Heart left ventricle (tissue), 16 donors: ENCODE data around the gene NELL1. TPM values are rescaled to one million over a fixed set of nuclear protein-coding genes. Genes with fewer than 3 reads are reported as not detected.

Experiments used
- ATAC-seq, 4 donors: fragments of 200-7000 bp; cut with Tn5 transposase; one replicate each; pipeline ENCODE4 v1.9.1; 2020 to 2022; ENCODE audit warnings: moderate library complexity in 4 of 4, mild to moderate bottlenecking in 3 of 4, moderate number of reproducible peaks in 1 of 4
- DNase-seq, 5 donors: peaks; one replicate each; pipeline ENCODE4 v3.0.0-alpha.2; 2020
- H3K27ac ChIP-seq, 12 donors: fragments of 200-600 bp; sonication (generic) in 4 of 12; one replicate each; pipeline versions ENCODE4 v1.5.0 to v1.8.0; 2016 to 2022; ENCODE audit warnings: mild to moderate bottlenecking in 2 of 12
- H3K27me3 ChIP-seq, 9 donors: fragments of 200-600 bp; sonication (generic) in 2 of 9; one replicate each; pipeline versions ENCODE4 v1.5.1 to v1.8.0; 2016 to 2022; ENCODE audit warnings: mild to moderate bottlenecking in 3 of 9
- H3K36me3 ChIP-seq, 9 donors: fragments of 200-600 bp; sonication (generic) in 2 of 9; one replicate each; pipeline versions ENCODE4 v1.5.0 to v1.8.0; 2018 to 2022; ENCODE audit warnings: mild to moderate bottlenecking in 2 of 9
- H3K4me1 ChIP-seq, 12 donors: fragments of 200-600 bp; sonication (generic) in 4 of 12; one replicate each; pipeline versions ENCODE4 v1.5.0 to v1.8.0; 2016 to 2022; ENCODE audit warnings: mild to moderate bottlenecking in 3 of 12
- H3K4me3 ChIP-seq, 12 donors: fragments of 200-600 bp; sonication (generic) in 4 of 12; one replicate each; pipeline versions ENCODE4 v1.5.0 to v1.8.0; 2017 to 2022; ENCODE audit warnings: mild to moderate bottlenecking in 9 of 12, moderate library complexity in 4 of 12
- H3K9me3 ChIP-seq, 12 donors: fragments of 200-600 bp; sonication (generic) in 4 of 12; one replicate each; pipeline versions ENCODE4 v1.5.0 to v1.8.0; 2016 to 2022; ENCODE audit warnings: mild to moderate bottlenecking in 1 of 12
- POLR2A ChIP-seq, 2 donors: fragments of 450-650 bp; IDR thresholded peaks; one replicate each; pipeline ENCODE4 v1.6.1; 2017; ENCODE audit warnings: antibody characterized with exemption in 2 of 2, mild to moderate bottlenecking in 2 of 2, moderate library complexity in 2 of 2
- WGBS, 4 donors: extraction: QIAGEN DNeasy Blood & Tissue Kit in 2 of 4; methylation state at CpG; one replicate each; pipeline versions ENCODE4 v1.1.5 to v1.1.7; 2013 to 2018; 5-methylcytosine and 5-hydroxymethylcytosine counted together
- intact Hi-C, 10 donors: fragments of 100-400 bp; cut with DNase I; formaldehyde crosslinking; loops; one replicate each; pipeline versions ENCODE4 v1.11.1 to v1.14.2; 2022
- polyA plus RNA-seq, 2 donors: library from polyadenylated mRNA; stranded (reverse); fragments of 200-250 nt; gene quantifications; one replicate each; pipeline ENCODE4 v1.2.3, GENCODE V29; 2013
- total RNA-seq, 9 donors: library from RNA; depleted of rRNA in 2 of 9; stranded (reverse); fragments of >200 nt in 2 of 9; fragmentation: NEBNext Ultra II Directional in 3 of 9; extraction: Animal tissue kit (Norgen Biotek cat#: 25700) in 3 of 9; gene quantifications; one replicate each; pipeline versions ENCODE4 v1.1.0 to v1.2.4, GENCODE V29; 2016 to 2023
- TF ChIP-seq, protein P1 (sequence below), 12 donors: fragments of 200-600 bp; sonication (generic) in 4 of 12; IDR thresholded peaks; one replicate each; pipeline versions ENCODE4 v1.5.0 to v1.8.0; 2018 to 2022; ENCODE audit warnings: antibody characterized with exemption in 12 of 12, mild to moderate bottlenecking in 5 of 12
- donor health status: ischemic (EF 13 %, LVEDD 7.1; RV severe dilation, severe dysfunction).
- donor health status: healthy with polysubstance abuse.
- donor health status: DM: no; HTN: yes; CAD: no.
- donor health status: DM: no; HTN: no; CAD: no.
- donor health status: ischemic (EF 25% LVEDD 6.9; RV normal size, moderate dysfunction).
- donor health status: ischemic (EF 25% LVEDD 5.7; RV mildly dilated, moderate dysfunction).
- donor health status: healthy.
- donor health status: DM: yes; HTN: yes; CAD: no.
- donor health status: ischemic (EF 35%, LVEDD 5.7; RV mildly dilated, moderate dysfunction).
- donor health status: nonischemic (EF 11% LVEDD 7.7; RV severe dilation, severe dysfunction).
- donor health status: DM: yes; HTN: yes; CAD: no.
- donor health status: PGD.
- donor health status: ischemic (EF 29% LVEDD 5.4; RV normal size, mild dysfunction).
- donor health status: nonischemic (EF 23%, LVEDD 6.1; RV moderate dilation, normal function).

NELL1 gene
- total and polyA plus RNA-seq, 11 donors = 1.6 TPM; not detected in 10

DNA sequence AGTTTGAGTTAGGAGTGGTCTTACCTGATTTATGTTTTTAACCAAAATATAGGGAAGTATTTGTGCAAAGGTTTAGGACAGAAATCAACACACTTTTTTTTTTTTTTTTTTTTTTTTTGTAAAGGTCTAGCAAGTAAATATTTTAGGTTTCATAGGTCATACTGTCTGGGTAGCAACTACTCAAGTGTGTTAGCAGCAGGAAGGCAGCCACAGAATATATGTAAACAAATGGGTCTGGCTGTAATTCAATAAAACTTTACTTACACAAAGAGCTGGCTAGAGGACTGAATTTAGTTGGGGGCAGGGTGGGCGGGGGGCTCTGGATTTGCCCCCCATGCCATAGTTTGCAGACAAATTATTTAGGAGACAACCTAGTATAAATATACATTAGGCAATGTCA is 510.4 kb downstream of the NELL1 start:
- TF ChIP-seq POLR2A (IDR thresholded peaks at IDR 0.05) = no peak
- TF ChIP-seq, protein P1, sequence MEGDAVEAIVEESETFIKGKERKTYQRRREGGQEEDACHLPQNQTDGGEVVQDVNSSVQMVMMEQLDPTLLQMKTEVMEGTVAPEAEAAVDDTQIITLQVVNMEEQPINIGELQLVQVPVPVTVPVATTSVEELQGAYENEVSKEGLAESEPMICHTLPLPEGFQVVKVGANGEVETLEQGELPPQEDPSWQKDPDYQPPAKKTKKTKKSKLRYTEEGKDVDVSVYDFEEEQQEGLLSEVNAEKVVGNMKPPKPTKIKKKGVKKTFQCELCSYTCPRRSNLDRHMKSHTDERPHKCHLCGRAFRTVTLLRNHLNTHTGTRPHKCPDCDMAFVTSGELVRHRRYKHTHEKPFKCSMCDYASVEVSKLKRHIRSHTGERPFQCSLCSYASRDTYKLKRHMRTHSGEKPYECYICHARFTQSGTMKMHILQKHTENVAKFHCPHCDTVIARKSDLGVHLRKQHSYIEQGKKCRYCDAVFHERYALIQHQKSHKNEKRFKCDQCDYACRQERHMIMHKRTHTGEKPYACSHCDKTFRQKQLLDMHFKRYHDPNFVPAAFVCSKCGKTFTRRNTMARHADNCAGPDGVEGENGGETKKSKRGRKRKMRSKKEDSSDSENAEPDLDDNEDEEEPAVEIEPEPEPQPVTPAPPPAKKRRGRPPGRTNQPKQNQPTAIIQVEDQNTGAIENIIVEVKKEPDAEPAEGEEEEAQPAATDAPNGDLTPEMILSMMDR (IDR thresholded peaks at IDR 0.05) = no peak
- ATAC-seq = no peak
- Histone ChIP-seq H3K9me3 (no peaks in the 10 kb centered on the region), H3K4me3 (no peak overlapping the region), H3K27ac (no peak overlapping the region), H3K27me3 (no peaks in the 10 kb centered on the region), H3K36me3 (no peaks in the 10 kb centered on the region), H3K4me1 (no peaks in the 10 kb centered on the region)
- no peak for DNase-seq
- intact Hi-C loops = no loop called here
- WGBS, 4 donors = 68 to 89% (median 85%) methylated on average over 1 of the region's 1 CpG

- intact Hi-C loops = no loop called here
- no peak for ATAC-seq
- TF ChIP-seq, protein P1 (IDR thresholded peaks at IDR 0.05) = no peak
- no peak for TF ChIP-seq POLR2A (IDR thresholded peaks at IDR 0.05)
Observed at GRCh38 chr11:21180182-21180581, 510.8 kb downstream of the NELL1 start.

DNA sequence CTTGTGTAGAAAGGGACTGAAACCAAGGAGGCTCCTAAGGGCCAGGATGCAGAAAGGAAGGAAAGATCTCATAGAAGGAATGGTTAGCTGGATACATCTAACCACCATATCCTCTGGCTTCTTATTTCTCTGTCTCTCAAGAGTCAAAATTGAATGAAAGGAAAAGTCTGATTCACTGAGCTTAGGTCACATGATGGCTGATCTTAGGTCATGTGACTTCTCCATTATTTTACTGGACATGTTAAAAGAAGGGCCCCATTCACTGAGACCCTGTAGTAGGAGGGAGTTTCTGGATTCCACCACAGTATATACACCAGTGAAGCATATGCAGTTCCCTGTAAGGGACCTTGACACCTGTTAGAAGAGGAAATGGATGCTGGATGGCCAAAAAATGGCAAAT is 516.6 kb downstream of the NELL1 start:
- DNase-seq (no peak), ATAC-seq (no peak)
- TF ChIP-seq, protein P1 (IDR thresholded peaks at IDR 0.05) = no peak
- TF ChIP-seq POLR2A (IDR thresholded peaks at IDR 0.05) = no peak
- Histone ChIP-seq H3K9me3 (no peaks in the 10 kb centered on the region), H3K27me3 (no peaks in the 10 kb centered on the region), H3K36me3 (no peaks in the 10 kb centered on the region), H3K4me3 (no peak overlapping the region), H3K27ac (no peak overlapping the region), H3K4me1 (no peaks in the 10 kb centered on the region)
- intact Hi-C loops = no loop called here

More at GRCh38 chr11:21180182-21180581, 510.8 kb downstream of the NELL1 start:
- Histone ChIP-seq H3K9me3 (no peaks in the 10 kb centered on the region), H3K4me3 (no peak overlapping the region), H3K4me1 (no peaks in the 10 kb centered on the region), H3K27ac (no peak overlapping the region), H3K36me3 (no peaks in the 10 kb centered on the region), H3K27me3 (no peaks in the 10 kb centered on the region)
- WGBS, 4 donors = 56 to 76% (median 60%) methylated on average over 3 of the region's 3 CpGs
- no peak for DNase-seq

GRCh38 chr11:21190181-21190580 is 520.8 kb downstream of the NELL1 start:
- WGBS, 4 donors = 86 to 90% (median 88%) methylated on average over 3 of the region's 3 CpGs
- intact Hi-C loops = no loop called here
- DNase-seq = no peak
- H3K4me1 ChIP-seq = no peaks in the 10 kb centered on the region
- TF ChIP-seq POLR2A (IDR thresholded peaks at IDR 0.05) = no peak
- no peaks in the 10 kb centered on the region for H3K36me3 ChIP-seq
- no peak for ATAC-seq
- no peak overlapping the region for H3K27ac ChIP-seq
- no peaks in the 10 kb centered on the region for H3K9me3 ChIP-seq
- no peaks in the 10 kb centered on the region for H3K27me3 ChIP-seq
- no peak overlapping the region for H3K4me3 ChIP-seq

DNA sequence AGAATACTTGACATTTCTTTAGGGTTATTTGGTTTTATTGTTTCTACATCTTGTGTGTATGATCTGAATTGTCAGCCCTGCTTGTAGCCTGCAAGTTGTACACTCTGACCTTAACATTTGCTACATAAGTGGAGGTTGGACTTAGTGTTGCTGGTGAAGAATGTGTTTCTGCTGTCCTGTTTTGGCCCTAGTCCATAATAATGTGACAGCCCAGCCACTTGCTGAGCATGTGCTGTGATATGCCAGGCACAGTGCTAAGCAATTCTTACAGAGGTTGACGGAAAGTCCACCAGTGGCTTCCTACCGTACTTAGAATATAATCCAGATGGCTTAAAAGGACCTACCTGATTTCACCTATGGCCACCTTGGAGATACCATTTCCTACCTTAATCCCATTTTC is 526.6 kb downstream of the NELL1 start:
- H3K4me3 ChIP-seq = no peak overlapping the region
- H3K27ac ChIP-seq = no peak overlapping the region
- H3K4me1 ChIP-seq = no peaks in the 10 kb centered on the region
- no peaks in the 10 kb centered on the region for H3K36me3 ChIP-seq
- TF ChIP-seq, protein P1 (IDR thresholded peaks at IDR 0.05) = no peak
- no peak for TF ChIP-seq POLR2A (IDR thresholded peaks at IDR 0.05)
- H3K9me3 ChIP-seq = peaks cover 0 to 5% (median 0%) of the 10 kb centered on the region in 12 donors
- no peak for DNase-seq
- WGBS, 4 donors = 25 to 43% (median 35%) methylated on average over 2 of the region's 2 CpGs
- intact Hi-C loops = no loop called here
- H3K27me3 ChIP-seq = no peaks in the 10 kb centered on the region
- peak in 3 of 4 donors; percentile 62 to 76 (median 71) for ATAC-seq
